Gastroesophageal sphincter (tissue), 4 donors: ENCODE data around the gene FOXN3. TPM values are rescaled to one million over a fixed set of nuclear protein-coding genes. Genes with fewer than 3 reads are reported as not detected.
"Not testable (repeated sequence)": the region's sequence is repeated elsewhere in the genome, so short reads cannot be mapped to it uniquely, and the experiment has no call there.

ENCODE experiments used
- ATAC-seq: fragments of 150-250 bp; one replicate; pipeline ENCODE4 v1.9.1; 2016; ENCODE audit warnings: mild to moderate bottlenecking, moderate library complexity
- H3K27ac ChIP-seq, 4 donors: fragments of 200-600 bp; sonication (generic) in 3 of 4; 1 replicate in 3 of 4; 2 replicates in 1 of 4; pipeline ENCODE4 v1.5.1; 2016 to 2019
- H3K27me3 ChIP-seq: fragments of 200-600 bp; sonication (generic); one replicate; pipeline ENCODE4 v1.5.1; 2019
- H3K36me3 ChIP-seq, 2 donors: fragments of 200-600 bp; sonication (generic); one replicate each; pipeline ENCODE4 v1.5.1; 2019; ENCODE audit warnings: control low read depth in 1 of 2
- H3K4me1 ChIP-seq, 3 donors: fragments of 200-600 bp; sonication (generic); 1 replicate in 2 of 3; 2 replicates in 1 of 3; pipeline ENCODE4 v1.5.1; 2016 to 2019; ENCODE audit warnings: control low read depth in 2 of 3
- H3K4me3 ChIP-seq, 2 donors: fragments of 200-600 bp; sonication (generic); one replicate each; pipeline ENCODE4 v1.5.1; 2019; ENCODE audit warnings: mild to moderate bottlenecking in 1 of 2, moderate library complexity in 1 of 2
- H3K9me3 ChIP-seq, 3 donors: fragments of 200-600 bp; sonication (generic); one replicate each; pipeline ENCODE4 v1.5.1; 2017 to 2019; ENCODE audit warnings: control low read depth in 2 of 3
- EP300 ChIP-seq: sonication (generic); formaldehyde crosslinking; IDR thresholded peaks from one replicate; pipeline ENCODE4 v1.6.1; 2017; ENCODE audit warnings: antibody characterized with exemption, mild to moderate bottlenecking
- POLR2A ChIP-seq, 2 donors: fragments of 450-650 bp; IDR thresholded peaks; one replicate each; pipeline ENCODE4 v1.6.1; 2017; ENCODE audit warnings: antibody characterized with exemption in 2 of 2, mild to moderate bottlenecking in 2 of 2, moderate library complexity in 1 of 2
- POLR2AphosphoS5 ChIP-seq: sonication (generic); formaldehyde crosslinking; IDR thresholded peaks from one replicate; pipeline ENCODE4 v1.6.1; 2017; ENCODE audit warnings: antibody characterized with exemption
- WGBS, 2 donors: methylation state at CpG; one replicate each; pipeline ENCODE4 v1.1.5; 2018; ENCODE audit warnings: low coverage in 1 of 2; 5-methylcytosine and 5-hydroxymethylcytosine counted together
- total RNA-seq, 4 donors: library from RNA; depleted of rRNA; stranded (reverse); fragments of >200 nt; gene quantifications; one replicate each; pipeline ENCODE4 v1.1.0, GENCODE V29; 2016
- TF ChIP-seq, protein P1 (sequence below), 4 experiments: fragments of 200-600 bp in 2 of 4; fragments of 450-650 bp in 2 of 4; sonication (generic) in 1 of 4; IDR thresholded peaks; one replicate each; pipeline ENCODE4 v1.5.1; 2017 to 2019; ENCODE audit warnings: antibody characterized with exemption in 4 of 4, mild to moderate bottlenecking in 2 of 4, moderate library complexity in 2 of 4

The FOXN3 gene
- total RNA-seq, 4 donors from 2014 or later = 116 to 172 (median 136) TPM

DNA sequence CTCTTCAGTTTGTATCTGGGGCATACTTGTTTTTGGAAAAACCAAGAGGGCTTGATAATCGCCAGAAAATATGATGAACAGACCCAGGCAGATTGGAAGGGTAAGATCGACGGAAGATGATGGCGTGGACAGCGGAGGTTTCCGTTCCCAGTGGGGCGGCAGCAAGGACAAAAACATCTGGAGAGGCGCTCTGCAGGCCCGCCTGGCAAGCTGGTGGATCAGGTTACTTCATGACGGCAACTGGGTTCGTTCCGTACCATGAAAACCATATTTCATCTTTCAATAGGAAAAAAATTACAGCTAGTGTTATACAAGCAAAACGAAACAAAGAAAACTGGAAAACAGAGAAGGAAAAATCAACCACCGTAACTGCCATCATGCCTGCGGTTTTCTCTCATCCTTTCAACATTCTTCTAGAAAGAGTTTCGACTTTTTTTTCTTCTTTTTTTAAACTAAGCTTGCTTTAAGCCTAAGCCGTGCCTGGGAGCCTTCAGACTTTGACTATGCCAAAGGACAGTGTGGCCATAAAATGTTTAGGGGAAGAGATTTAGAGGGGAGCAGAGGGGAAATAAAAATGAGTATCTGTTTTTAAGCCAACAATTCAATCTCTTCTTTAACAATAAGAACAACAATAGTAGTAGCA, 210.5 kb downstream of the FOXN3 start:
- WGBS, 2 donors = 85 to 92% methylated on average over 9 to 17 of the region's 17 CpGs
- peaks cover 0 to 8% of the 10 kb centered on the region in 2 donors for H3K36me3 ChIP-seq

GRCh38 chr14:89205137-89205740, 211.8 kb downstream of the FOXN3 start:
- Histone ChIP-seq H3K27me3 (no peaks in the 10 kb centered on the region), H3K9me3 (no peaks in the 10 kb centered on the region), H3K27ac (no peak overlapping the region), H3K36me3 (peaks cover 0 to 8% of the 10 kb centered on the region in 2 donors), H3K4me3 (no peak overlapping the region), H3K4me1 (peaks cover 0 to 28% (median 0%) of the 10 kb centered on the region in 3 donors)
- whole genome bisulfite sequencing, 2 donors = 71 to 72% methylated on average over 1 to 2 of the region's 18 CpGs
- TF ChIP-seq POLR2A (IDR thresholded peaks at IDR 0.05) (no peak), EP300 (no peak), POLR2AphosphoS5 (no peak)
- TF ChIP-seq, protein P1, sequence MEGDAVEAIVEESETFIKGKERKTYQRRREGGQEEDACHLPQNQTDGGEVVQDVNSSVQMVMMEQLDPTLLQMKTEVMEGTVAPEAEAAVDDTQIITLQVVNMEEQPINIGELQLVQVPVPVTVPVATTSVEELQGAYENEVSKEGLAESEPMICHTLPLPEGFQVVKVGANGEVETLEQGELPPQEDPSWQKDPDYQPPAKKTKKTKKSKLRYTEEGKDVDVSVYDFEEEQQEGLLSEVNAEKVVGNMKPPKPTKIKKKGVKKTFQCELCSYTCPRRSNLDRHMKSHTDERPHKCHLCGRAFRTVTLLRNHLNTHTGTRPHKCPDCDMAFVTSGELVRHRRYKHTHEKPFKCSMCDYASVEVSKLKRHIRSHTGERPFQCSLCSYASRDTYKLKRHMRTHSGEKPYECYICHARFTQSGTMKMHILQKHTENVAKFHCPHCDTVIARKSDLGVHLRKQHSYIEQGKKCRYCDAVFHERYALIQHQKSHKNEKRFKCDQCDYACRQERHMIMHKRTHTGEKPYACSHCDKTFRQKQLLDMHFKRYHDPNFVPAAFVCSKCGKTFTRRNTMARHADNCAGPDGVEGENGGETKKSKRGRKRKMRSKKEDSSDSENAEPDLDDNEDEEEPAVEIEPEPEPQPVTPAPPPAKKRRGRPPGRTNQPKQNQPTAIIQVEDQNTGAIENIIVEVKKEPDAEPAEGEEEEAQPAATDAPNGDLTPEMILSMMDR (IDR thresholded peaks at IDR 0.05) = no peak
- no peak for ATAC-seq

More for the DNA sequence above, 210.5 kb downstream of the FOXN3 start:
- no peak for ATAC-seq
- Histone ChIP-seq H3K27ac (no peak overlapping the region), H3K4me3 (no peak overlapping the region), H3K4me1 (peaks cover 0 to 37% (median 0%) of the 10 kb centered on the region in 3 donors), H3K27me3 (no peaks in the 10 kb centered on the region), H3K9me3 (no peaks in the 10 kb centered on the region)
- TF ChIP-seq EP300 (no peak), POLR2A (IDR thresholded peaks at IDR 0.05) (no peak), POLR2AphosphoS5 (no peak)
- TF ChIP-seq, protein P1 (IDR thresholded peaks at IDR 0.05) = no peak

DNA sequence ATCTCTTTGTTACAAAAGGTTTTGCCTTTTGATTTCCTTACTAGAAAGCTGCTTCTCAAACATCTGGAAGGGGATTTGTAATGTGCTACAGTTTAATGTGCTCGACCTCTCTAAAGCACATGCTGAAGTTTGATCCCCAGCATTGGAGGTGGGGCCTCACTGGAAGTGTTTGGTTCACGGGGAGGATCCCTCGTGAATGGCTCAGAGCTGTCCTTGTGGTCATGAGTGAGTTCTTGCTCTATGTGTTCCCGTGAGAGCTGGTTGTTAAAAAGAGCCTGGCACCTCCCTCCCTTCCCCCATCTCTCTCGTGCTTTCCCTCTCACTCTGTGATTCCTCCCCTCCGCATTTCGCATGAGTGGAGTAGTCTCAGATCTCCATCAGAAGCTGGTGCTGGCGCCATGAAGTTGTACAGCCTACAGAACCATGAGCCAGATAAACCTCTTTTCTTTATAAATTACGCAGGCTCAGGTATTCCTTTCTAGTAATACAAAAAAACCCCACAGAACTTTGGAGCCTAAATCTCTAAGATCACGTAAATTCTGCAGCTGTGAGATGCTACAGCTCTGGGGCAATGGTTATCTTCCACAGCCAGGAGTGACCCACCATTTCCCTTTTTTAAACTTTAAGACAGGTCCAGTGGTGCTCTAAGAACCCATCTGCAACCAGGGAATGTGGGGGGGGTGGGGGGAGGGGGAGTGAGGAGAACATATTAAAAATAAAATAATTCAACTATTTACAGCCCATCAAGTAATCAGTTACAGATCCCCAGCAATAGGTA, 214.4 kb downstream of the FOXN3 start:
- Histone ChIP-seq H3K27ac (no peak overlapping the region), H3K9me3 (no peaks in the 10 kb centered on the region), H3K27me3 (no peaks in the 10 kb centered on the region), H3K36me3 (peaks cover 0 to 8% of the 10 kb centered on the region in 2 donors), H3K4me3 (no peak overlapping the region), H3K4me1 (peaks cover 0 to 18% (median 0%) of the 10 kb centered on the region in 3 donors)
- TF ChIP-seq POLR2AphosphoS5 = no peak
- no peak for TF ChIP-seq POLR2A (IDR thresholded peaks at IDR 0.05)
- TF ChIP-seq EP300 = no peak
- TF ChIP-seq, protein P1 (IDR thresholded peaks at IDR 0.05) = no peak
- ATAC-seq = no peak
- WGBS, 2 donors = 83 to 93% methylated on average over 8 to 9 of the region's 10 CpGs

GRCh38 chr14:89201645-89202044, 215.4 kb downstream of the FOXN3 start:
- TF ChIP-seq EP300 (no peak), POLR2A (IDR thresholded peaks at IDR 0.05) (no peak), POLR2AphosphoS5 (no peak)
- TF ChIP-seq, protein P1 (IDR thresholded peaks at IDR 0.05) = no peak
- H3K9me3 ChIP-seq = no peaks in the 10 kb centered on the region
- H3K36me3 ChIP-seq = peaks cover 0 to 15% of the 10 kb centered on the region in 2 donors
- no peak for ATAC-seq
- H3K27me3 ChIP-seq = no peaks in the 10 kb centered on the region
- no peak overlapping the region for H3K27ac ChIP-seq
- WGBS, 2 donors = 89 to 100% methylated on average over 3 of the region's 4 CpGs
- H3K4me1 ChIP-seq = peaks cover 0 to 15% (median 0%) of the 10 kb centered on the region in 3 donors
- no peak overlapping the region for H3K4me3 ChIP-seq

DNA sequence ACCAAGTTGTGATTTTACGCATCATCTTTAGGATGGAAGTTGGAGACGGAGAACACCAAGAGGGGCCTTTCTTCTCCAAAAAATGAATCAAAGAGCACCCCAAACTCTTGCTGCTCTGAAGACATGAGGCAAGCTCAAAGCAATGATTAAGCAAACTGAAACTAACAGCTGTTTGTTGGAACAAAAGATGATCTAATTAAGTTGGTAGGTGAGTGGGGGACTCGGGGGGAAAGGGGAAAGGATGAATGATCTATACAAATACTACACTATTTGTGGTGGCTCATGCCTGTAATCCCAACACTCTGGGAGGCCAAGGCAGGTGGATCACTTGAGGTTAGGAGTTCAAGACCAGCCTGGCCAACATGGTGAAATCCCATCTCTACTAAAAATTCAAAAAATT, 217.7 kb downstream of the FOXN3 start:
- not testable (repeated sequence) for H3K27ac ChIP-seq, H3K27me3 ChIP-seq, H3K9me3 ChIP-seq, H3K4me3 ChIP-seq, ATAC-seq
- Histone ChIP-seq H3K36me3 (peaks cover 0 to 11% of the 10 kb centered on the region in 2 donors), H3K4me1 (peaks cover 0 to 10% (median 0%) of the 10 kb centered on the region in 3 donors)
- 75 to 85% methylated on average over 2 to 3 of the region's 3 CpGs for WGBS, 2 donors
